Heart left ventricle (tissue), 16 donors: ENCODE data around the gene USP48. TPM values are rescaled to one million over a fixed set of nuclear protein-coding genes. Genes with fewer than 3 reads are reported as not detected.

Experiments used
- ATAC-seq, 4 donors: fragments of 200-7000 bp; cut with Tn5 transposase; one replicate each; pipeline ENCODE4 v1.9.1; 2020 to 2022; ENCODE audit warnings: moderate library complexity in 4 of 4, mild to moderate bottlenecking in 3 of 4, moderate number of reproducible peaks in 1 of 4
- DNase-seq, 5 donors: peaks; one replicate each; pipeline ENCODE4 v3.0.0-alpha.2; 2020
- H3K27ac ChIP-seq, 12 donors: fragments of 200-600 bp; sonication (generic) in 4 of 12; one replicate each; pipeline versions ENCODE4 v1.5.0 to v1.8.0; 2016 to 2022; ENCODE audit warnings: mild to moderate bottlenecking in 2 of 12
- H3K27me3 ChIP-seq, 9 donors: fragments of 200-600 bp; sonication (generic) in 2 of 9; one replicate each; pipeline versions ENCODE4 v1.5.1 to v1.8.0; 2016 to 2022; ENCODE audit warnings: mild to moderate bottlenecking in 3 of 9
- H3K36me3 ChIP-seq, 9 donors: fragments of 200-600 bp; sonication (generic) in 2 of 9; one replicate each; pipeline versions ENCODE4 v1.5.0 to v1.8.0; 2018 to 2022; ENCODE audit warnings: mild to moderate bottlenecking in 2 of 9
- H3K4me1 ChIP-seq, 12 donors: fragments of 200-600 bp; sonication (generic) in 4 of 12; one replicate each; pipeline versions ENCODE4 v1.5.0 to v1.8.0; 2016 to 2022; ENCODE audit warnings: mild to moderate bottlenecking in 3 of 12
- H3K4me3 ChIP-seq, 12 donors: fragments of 200-600 bp; sonication (generic) in 4 of 12; one replicate each; pipeline versions ENCODE4 v1.5.0 to v1.8.0; 2017 to 2022; ENCODE audit warnings: mild to moderate bottlenecking in 9 of 12, moderate library complexity in 4 of 12
- H3K9me3 ChIP-seq, 12 donors: fragments of 200-600 bp; sonication (generic) in 4 of 12; one replicate each; pipeline versions ENCODE4 v1.5.0 to v1.8.0; 2016 to 2022; ENCODE audit warnings: mild to moderate bottlenecking in 1 of 12
- CTCF ChIP-seq, 12 donors: fragments of 200-600 bp; sonication (generic) in 4 of 12; IDR thresholded peaks; one replicate each; pipeline versions ENCODE4 v1.5.0 to v1.8.0; 2018 to 2022; ENCODE audit warnings: antibody characterized with exemption in 12 of 12, mild to moderate bottlenecking in 5 of 12
- POLR2A ChIP-seq, 2 donors: fragments of 450-650 bp; IDR thresholded peaks; one replicate each; pipeline ENCODE4 v1.6.1; 2017; ENCODE audit warnings: antibody characterized with exemption in 2 of 2, mild to moderate bottlenecking in 2 of 2, moderate library complexity in 2 of 2
- WGBS, 4 donors: extraction: QIAGEN DNeasy Blood & Tissue Kit in 2 of 4; methylation state at CpG; one replicate each; pipeline versions ENCODE4 v1.1.5 to v1.1.7; 2013 to 2018; 5-methylcytosine and 5-hydroxymethylcytosine counted together
- intact Hi-C, 10 donors: fragments of 100-400 bp; cut with DNase I; formaldehyde crosslinking; loops; one replicate each; pipeline versions ENCODE4 v1.11.1 to v1.14.2; 2022
- polyA plus RNA-seq, 2 donors: library from polyadenylated mRNA; stranded (reverse); fragments of 200-250 nt; gene quantifications; one replicate each; pipeline ENCODE4 v1.2.3, GENCODE V29; 2013
- total RNA-seq, 9 donors: library from RNA; depleted of rRNA in 2 of 9; stranded (reverse); fragments of >200 nt in 2 of 9; fragmentation: NEBNext Ultra II Directional in 3 of 9; extraction: Animal tissue kit (Norgen Biotek cat#: 25700) in 3 of 9; gene quantifications; one replicate each; pipeline versions ENCODE4 v1.1.0 to v1.2.4, GENCODE V29; 2016 to 2023
- donor health status: ischemic (EF 13 %, LVEDD 7.1; RV severe dilation, severe dysfunction).
- donor health status: healthy with polysubstance abuse.
- donor health status: DM: no; HTN: yes; CAD: no.
- donor health status: DM: no; HTN: no; CAD: no.
- donor health status: ischemic (EF 25% LVEDD 6.9; RV normal size, moderate dysfunction).
- donor health status: ischemic (EF 25% LVEDD 5.7; RV mildly dilated, moderate dysfunction).
- donor health status: healthy.
- donor health status: DM: yes; HTN: yes; CAD: no.
- donor health status: ischemic (EF 35%, LVEDD 5.7; RV mildly dilated, moderate dysfunction).
- donor health status: nonischemic (EF 11% LVEDD 7.7; RV severe dilation, severe dysfunction).
- donor health status: DM: yes; HTN: yes; CAD: no.
- donor health status: PGD.
- donor health status: ischemic (EF 29% LVEDD 5.4; RV normal size, mild dysfunction).
- donor health status: nonischemic (EF 23%, LVEDD 6.1; RV moderate dilation, normal function).

USP48 gene
- total and polyA plus RNA-seq, 11 donors: 17.3 to 45.5 (median 38.8) TPM

DNA sequence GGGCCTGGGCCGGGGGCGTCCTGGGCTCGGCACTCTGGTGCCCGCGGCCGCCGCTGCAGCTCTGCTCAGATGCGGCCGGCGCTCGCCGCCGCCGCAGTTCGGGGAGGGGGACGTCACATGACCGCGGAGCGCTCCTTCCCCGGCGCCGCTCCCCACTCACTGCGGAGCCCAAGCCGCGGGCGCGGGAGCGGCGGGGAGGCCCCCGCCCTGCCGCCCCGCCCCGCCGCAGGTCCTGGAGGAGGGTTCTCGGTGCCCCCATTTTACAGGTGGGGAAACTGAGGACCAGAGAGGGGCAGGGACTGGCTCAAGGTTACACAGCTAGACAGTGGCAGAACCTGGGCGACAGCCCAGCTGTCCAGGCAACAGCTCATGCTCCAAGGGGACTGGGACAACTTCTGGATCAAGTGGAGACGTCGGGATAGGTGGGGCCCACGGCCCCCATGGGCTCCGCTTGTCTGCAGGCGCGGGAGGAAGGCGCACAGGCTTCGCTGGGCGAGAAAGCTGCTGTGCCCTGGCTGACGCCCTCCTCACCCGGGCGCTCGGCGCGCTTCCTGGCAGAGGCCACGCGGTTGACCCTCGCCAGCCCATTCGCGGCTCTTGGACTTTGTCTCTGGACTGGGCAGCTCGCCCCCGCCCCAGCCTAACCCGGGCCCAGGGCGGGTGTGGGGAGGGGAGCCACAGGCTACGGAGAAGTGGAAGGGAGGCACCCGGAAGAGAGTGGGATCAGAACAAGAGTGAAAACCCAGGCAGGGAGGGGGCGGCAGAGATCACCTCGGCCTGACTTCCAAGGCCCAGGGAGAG lies 113.5 kb downstream of the USP48 start, which contains the start of gene RAP1GAP:
Gene RAP1GAP (minus strand): TSS at position 100 of the 801 bp plus-strand sequence. CDS start 49,325 bp downstream, outside the sequence.
- Histone ChIP-seq H3K36me3 (no peaks in the 10 kb centered on the region), H3K27ac (no peak within 1 kb of the TSS), H3K4me3 (peak within 1 kb of the TSS; percentile 5 to 51 (median 42)), H3K27me3 (peaks cover 0 to 48% (median 22%) of the 10 kb centered on the region in 9 donors), H3K9me3 (no peaks in the 10 kb centered on the region), H3K4me1 (peaks cover 6 to 80% (median 43%) of the 10 kb centered on the region in 12 donors)
- no peak for TF ChIP-seq POLR2A (IDR thresholded peaks at IDR 0.05)
- TF ChIP-seq CTCF (IDR thresholded peaks at IDR 0.05): no peak
- intact Hi-C loops: loop anchor here in 2 of 10 donors (10.0 kb wide), 2 partner anchors 435 to 745 kb away; no protein-coding TSS in a partner anchor
- 2 to 8% (median 2%) methylated on average over 17 to 64 of the region's 64 CpGs for WGBS, 4 donors
- DNase-seq (no peak), ATAC-seq (peak in 1 of 4 donors; percentile 13)

DNA sequence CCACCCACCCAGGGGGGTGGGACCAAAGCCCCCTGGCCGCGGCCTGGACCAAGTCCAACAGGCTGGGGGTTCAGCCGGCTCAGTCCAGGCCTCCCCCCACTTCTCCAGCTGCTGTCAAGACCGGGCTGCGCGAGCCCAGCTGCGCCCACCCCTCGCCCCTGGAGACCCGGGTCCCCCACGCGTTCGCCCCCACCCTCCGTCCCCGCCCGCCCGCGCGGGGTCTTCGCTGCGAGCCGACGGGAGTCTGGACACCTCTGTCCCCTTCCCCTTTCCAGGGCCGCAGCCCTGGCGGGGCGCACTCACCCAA lies 114.0 kb downstream of the USP48 start:
- 0 to 1% (median 1%) methylated on average over 2 to 25 of the region's 25 CpGs for WGBS, 4 donors
- H3K27me3 ChIP-seq: peaks cover 0 to 50% (median 22%) of the 10 kb centered on the region in 9 donors
- H3K4me1 ChIP-seq: peaks cover 6 to 78% (median 43%) of the 10 kb centered on the region in 12 donors
- no peaks in the 10 kb centered on the region for H3K36me3 ChIP-seq
- no peak for DNase-seq
- no peaks in the 10 kb centered on the region for H3K9me3 ChIP-seq
- peak overlapping the region; percentile 5 to 51 (median 42) for H3K4me3 ChIP-seq
- TF ChIP-seq POLR2A (IDR thresholded peaks at IDR 0.05) (no peak), CTCF (IDR thresholded peaks at IDR 0.05) (no peak)
- H3K27ac ChIP-seq: no peak overlapping the region
- intact Hi-C loops: loop anchor here in 1 of 10 donors (10.0 kb wide), 1 partner anchor 434 kb away; no protein-coding TSS in a partner anchor
- ATAC-seq: no peak

GRCh38 chr1:21668232-21668950 lies 114.6 kb downstream of the USP48 start:
- Histone ChIP-seq H3K4me1 (peaks cover 6 to 76% (median 39%) of the 10 kb centered on the region in 12 donors), H3K4me3 (peak overlapping the region in 9 of 12 donors; percentile 5 to 48 (median 42)), H3K36me3 (no peaks in the 10 kb centered on the region), H3K27me3 (peaks cover 0 to 52% (median 22%) of the 10 kb centered on the region in 9 donors), H3K9me3 (no peaks in the 10 kb centered on the region), H3K27ac (no peak overlapping the region)
- no peak for TF ChIP-seq CTCF (IDR thresholded peaks at IDR 0.05)
- TF ChIP-seq POLR2A (IDR thresholded peaks at IDR 0.05): no peak
- ATAC-seq (no peak), DNase-seq (no peak)
- WGBS, 4 donors: 16 to 29% (median 17%) methylated on average over 7 to 33 of the region's 33 CpGs; no CpG with 5 or more reads in 1 of the 4 donors
- intact Hi-C loops: loop anchor here in 1 of 10 donors (10.0 kb wide), 1 partner anchor 434 kb away; no protein-coding TSS in a partner anchor
